Panc1 (cell line): ENCODE results near the gene RPS16. TPM values are rescaled to one million over a fixed set of nuclear protein-coding genes. Genes with fewer than 3 reads are reported as not detected.
"Not testable (repeated sequence)": the region's sequence is repeated elsewhere in the genome, so short reads cannot be mapped to it uniquely, and the experiment has no call there.

ENCODE experiments used
- ATAC-seq: fragments of 200-7000 bp; cut with Tn5 transposase; 2 replicates; pipeline ENCODE4 v1.9.1; 2020; ENCODE audit warnings: mild to moderate bottlenecking, moderate library complexity
- BruUV-seq: library from RNA; stranded (reverse); fragments of 400-500 nt; replicated peaks from 2 replicates; lab custom pipeline; 2021; lab: Mats Ljungman, UMichigan
- CTCF ChIA-PET: fragments of 300-600 bp; sonication (Branson Sonifier 250); formaldehyde crosslinking; loops from one replicate; lab custom pipeline; 2022; ENCODE audit warnings: antibody characterized with exemption; lab: Charles Lee
- POLR2A ChIA-PET: fragments of 300-600 bp; sonication (Branson Sonifier 250); formaldehyde crosslinking; loops from one replicate; lab custom pipeline; 2022; ENCODE audit warnings: antibody characterized with exemption; lab: Charles Lee
- DNase-seq: peaks from one replicate; pipeline ENCODE4 v3.0.0-alpha.2; 2010; ENCODE audit warnings: low read depth, low spot score
- H3K27ac ChIP-seq: 2 replicates; pipeline ENCODE4 v1.5.1; 2011; ENCODE audit warnings: mild to moderate bottlenecking, low read length, inconsistent platforms
- H3K27me3 ChIP-seq: fragments of 200-500 bp; sonication (Bioruptor generic); 2 replicates; pipeline ENCODE4 v1.6.0; 2014; ENCODE audit warnings: low read length, inconsistent platforms; ENCODE audit not compliant: control insufficient read depth, insufficient read depth
- H3K36me3 ChIP-seq: fragments of 200-500 bp; sonication (Bioruptor generic); 2 replicates; pipeline ENCODE4 v1.5.1; 2014; ENCODE audit warnings: inconsistent platforms, mild to moderate bottlenecking, low read length, moderate library complexity; ENCODE audit not compliant: control insufficient read depth, insufficient read depth
- H3K4me1 ChIP-seq: 2 replicates; pipeline ENCODE4 v1.5.1; 2011; ENCODE audit warnings: inconsistent platforms, mild to moderate bottlenecking, low read length, moderate library complexity; ENCODE audit not compliant: control insufficient read depth, insufficient read depth
- H3K4me3 ChIP-seq, 2 experiments: 2 replicates each; pipeline ENCODE4 v1.5.1; 2011 to 2012; ENCODE audit warnings: low read depth in 2 of 2, low read length in 2 of 2, mild to moderate bottlenecking in 2 of 2, inconsistent platforms in 1 of 2, moderate library complexity in 1 of 2
- H3K9me3 ChIP-seq: fragments of 200-500 bp; sonication (Bioruptor generic); 2 replicates; pipeline ENCODE4 v1.5.1; 2014; ENCODE audit warnings: low read depth, mild to moderate bottlenecking, inconsistent platforms, low read length, moderate library complexity; ENCODE audit not compliant: control insufficient read depth, insufficient read depth
- POLR2AphosphoS5 ChIP-seq: IDR thresholded peaks from 2 replicates; pipeline ENCODE4 v1.6.1; 2012; ENCODE audit warnings: mild to moderate bottlenecking, low read depth, low read length, moderate library complexity
- SIN3A ChIP-seq: IDR thresholded peaks from 2 replicates; pipeline ENCODE4 v1.6.1; 2012; ENCODE audit warnings: low read depth, mild to moderate bottlenecking, low read length, moderate library complexity, borderline replicate concordance; ENCODE audit not compliant: insufficient read depth
- TCF7L2 ChIP-seq: IDR thresholded peaks from 2 replicates; pipeline ENCODE4 v1.6.1; 2011; ENCODE audit warnings: mild to moderate bottlenecking, low read depth, low read length, inconsistent platforms
- in situ Hi-C: cut with HindIII; loops from 2 replicates; pipeline ENCODE4 v1.10.0; 2016; ENCODE audit warnings: low sequenced_read_pairs, low pct_unique_long_range_greater_than_20kb
- intact Hi-C: fragments of 100-400 bp; cut with micrococcal nuclease; formaldehyde crosslinking; loops from one replicate; pipeline ENCODE4 v1.10.0; 2022; ENCODE audit not compliant: unreplicated experiment
- total RNA-seq: library from RNA; stranded (reverse); gene quantifications from one replicate; pipeline ENCODE4 v1.2.1, GENCODE V29; 2021; ENCODE audit not compliant: unreplicated experiment
- TF ChIP-seq, protein P1 (sequence below), 2 experiments: IDR thresholded peaks; 2 replicates each; pipeline ENCODE4 v1.6.1; 2011 to 2012; ENCODE audit warnings: low read depth in 2 of 2, control low read depth in 1 of 2, low read length in 1 of 2, mild to moderate bottlenecking in 1 of 2, moderate library complexity in 1 of 2; ENCODE audit not compliant: insufficient read depth in 1 of 2
- TF ChIP-seq, protein P2 (sequence below): fragments of 450-650 bp; IDR thresholded peaks from 2 replicates; pipeline ENCODE4 v1.5.1; 2017; ENCODE audit warnings: mild to moderate bottlenecking

The RPS16 gene
- total RNA-seq, 1 experiment from 2014 or later, result 27,832 TPM

DNA sequence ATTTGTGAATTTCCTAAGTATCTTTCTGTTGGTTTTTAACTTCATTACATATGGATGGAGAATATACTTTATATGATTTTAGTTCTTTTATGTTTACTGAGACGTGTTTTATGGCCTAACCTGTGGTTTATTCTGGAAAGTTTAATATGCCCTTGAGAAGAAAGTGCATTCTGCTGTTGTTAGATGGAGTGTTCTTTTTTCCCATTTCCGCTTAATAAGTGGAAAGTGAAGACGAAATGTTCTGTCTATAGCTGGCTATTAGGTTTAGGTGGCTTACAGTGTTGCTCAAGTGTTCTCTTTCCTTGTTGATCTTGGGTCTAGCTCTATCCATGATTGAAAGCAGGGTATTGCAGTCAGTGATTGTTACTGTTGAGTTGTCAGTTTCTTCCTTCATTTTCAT lies 27.7 kb upstream of the RPS16 start:
- CTCF ChIA-PET, result interaction anchor here (0.6 to 4.7 kb wide), 7 partner anchors 10 to 451 kb away, joined by 3 to 57 read pairs (median 6); partner anchors contain the start of genes DLL3 and SUPT5H
- Histone ChIP-seq H3K27ac (no peak overlapping the region), H3K4me3 (no peak overlapping the region), H3K9me3 (no peaks in the 10 kb centered on the region), H3K36me3 (peaks cover 73% of the 10 kb centered on the region), H3K4me1 (no peaks in the 10 kb centered on the region), H3K27me3 (no peaks in the 10 kb centered on the region)
- in situ Hi-C loops (no loop called here), intact Hi-C loops (no loop called here)
- ATAC-seq, result no peak
- no TSS peak for BruUV-seq
- DNase-seq, result no peak
- POLR2A ChIA-PET, result interaction anchor here (0.7 to 2.0 kb wide), 7 partner anchors 18 to 898 kb away, joined by 3 to 16 read pairs (median 7); partner anchors contain the start of genes DLL3, RPS16 and SUPT5H
- TF ChIP-seq POLR2AphosphoS5 (no peak), SIN3A (no peak), TCF7L2 (no peak)
- TF ChIP-seq, protein P1, sequence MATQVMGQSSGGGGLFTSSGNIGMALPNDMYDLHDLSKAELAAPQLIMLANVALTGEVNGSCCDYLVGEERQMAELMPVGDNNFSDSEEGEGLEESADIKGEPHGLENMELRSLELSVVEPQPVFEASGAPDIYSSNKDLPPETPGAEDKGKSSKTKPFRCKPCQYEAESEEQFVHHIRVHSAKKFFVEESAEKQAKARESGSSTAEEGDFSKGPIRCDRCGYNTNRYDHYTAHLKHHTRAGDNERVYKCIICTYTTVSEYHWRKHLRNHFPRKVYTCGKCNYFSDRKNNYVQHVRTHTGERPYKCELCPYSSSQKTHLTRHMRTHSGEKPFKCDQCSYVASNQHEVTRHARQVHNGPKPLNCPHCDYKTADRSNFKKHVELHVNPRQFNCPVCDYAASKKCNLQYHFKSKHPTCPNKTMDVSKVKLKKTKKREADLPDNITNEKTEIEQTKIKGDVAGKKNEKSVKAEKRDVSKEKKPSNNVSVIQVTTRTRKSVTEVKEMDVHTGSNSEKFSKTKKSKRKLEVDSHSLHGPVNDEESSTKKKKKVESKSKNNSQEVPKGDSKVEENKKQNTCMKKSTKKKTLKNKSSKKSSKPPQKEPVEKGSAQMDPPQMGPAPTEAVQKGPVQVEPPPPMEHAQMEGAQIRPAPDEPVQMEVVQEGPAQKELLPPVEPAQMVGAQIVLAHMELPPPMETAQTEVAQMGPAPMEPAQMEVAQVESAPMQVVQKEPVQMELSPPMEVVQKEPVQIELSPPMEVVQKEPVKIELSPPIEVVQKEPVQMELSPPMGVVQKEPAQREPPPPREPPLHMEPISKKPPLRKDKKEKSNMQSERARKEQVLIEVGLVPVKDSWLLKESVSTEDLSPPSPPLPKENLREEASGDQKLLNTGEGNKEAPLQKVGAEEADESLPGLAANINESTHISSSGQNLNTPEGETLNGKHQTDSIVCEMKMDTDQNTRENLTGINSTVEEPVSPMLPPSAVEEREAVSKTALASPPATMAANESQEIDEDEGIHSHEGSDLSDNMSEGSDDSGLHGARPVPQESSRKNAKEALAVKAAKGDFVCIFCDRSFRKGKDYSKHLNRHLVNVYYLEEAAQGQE (IDR thresholded peaks at IDR 0.05; ENCODE audit: insufficient read depth in 1 of 2, low read depth in 2 of 2, low read length in 1 of 2), result no peak
- TF ChIP-seq, protein P2, sequence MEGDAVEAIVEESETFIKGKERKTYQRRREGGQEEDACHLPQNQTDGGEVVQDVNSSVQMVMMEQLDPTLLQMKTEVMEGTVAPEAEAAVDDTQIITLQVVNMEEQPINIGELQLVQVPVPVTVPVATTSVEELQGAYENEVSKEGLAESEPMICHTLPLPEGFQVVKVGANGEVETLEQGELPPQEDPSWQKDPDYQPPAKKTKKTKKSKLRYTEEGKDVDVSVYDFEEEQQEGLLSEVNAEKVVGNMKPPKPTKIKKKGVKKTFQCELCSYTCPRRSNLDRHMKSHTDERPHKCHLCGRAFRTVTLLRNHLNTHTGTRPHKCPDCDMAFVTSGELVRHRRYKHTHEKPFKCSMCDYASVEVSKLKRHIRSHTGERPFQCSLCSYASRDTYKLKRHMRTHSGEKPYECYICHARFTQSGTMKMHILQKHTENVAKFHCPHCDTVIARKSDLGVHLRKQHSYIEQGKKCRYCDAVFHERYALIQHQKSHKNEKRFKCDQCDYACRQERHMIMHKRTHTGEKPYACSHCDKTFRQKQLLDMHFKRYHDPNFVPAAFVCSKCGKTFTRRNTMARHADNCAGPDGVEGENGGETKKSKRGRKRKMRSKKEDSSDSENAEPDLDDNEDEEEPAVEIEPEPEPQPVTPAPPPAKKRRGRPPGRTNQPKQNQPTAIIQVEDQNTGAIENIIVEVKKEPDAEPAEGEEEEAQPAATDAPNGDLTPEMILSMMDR, result no peak

DNA sequence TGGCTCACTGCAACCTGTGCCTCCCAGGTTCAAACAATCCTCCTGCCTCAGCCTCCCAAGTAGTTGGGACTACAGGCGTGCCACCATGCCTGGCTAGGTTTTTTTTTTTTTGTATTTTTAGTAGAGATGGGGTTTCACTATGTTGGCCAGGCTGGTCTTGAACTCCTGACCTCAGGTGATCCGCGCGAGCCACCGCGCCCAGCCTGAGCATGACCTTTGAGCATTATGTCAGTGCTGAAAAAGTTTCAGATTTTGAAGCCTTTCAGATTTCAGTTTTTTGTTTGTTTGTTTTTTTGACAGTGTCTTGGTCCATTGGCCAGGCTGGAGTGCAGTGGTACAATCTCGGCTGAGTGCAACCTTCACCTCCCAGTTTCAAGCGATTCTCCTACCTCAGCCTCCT lies 15.5 kb upstream of the RPS16 start:
- H3K4me1 ChIP-seq, result peaks cover 29% of the 10 kb centered on the region
- in situ Hi-C loops, result loop anchor here (5.0 kb wide), 1 partner anchor 51 kb away; no protein-coding TSS in a partner anchor
- H3K9me3 ChIP-seq, BruUV-seq, H3K27ac ChIP-seq, H3K4me3 ChIP-seq, DNase-seq, H3K27me3 ChIP-seq, ATAC-seq: not testable (repeated sequence)
- intact Hi-C loops, result loop anchor here (2.0 kb wide), 1 partner anchor 22 kb away; no protein-coding TSS in a partner anchor
- peaks cover 47% of the 10 kb centered on the region for H3K36me3 ChIP-seq
- CTCF ChIA-PET, result interaction anchor here (0.6 to 1.5 kb wide), 3 partner anchors 11 to 391 kb away, joined by 3 read pairs; partner anchors contain the start of gene EID2B
- POLR2A ChIA-PET, result interaction anchor here (0.6 to 9.0 kb wide), 2 partner anchors 9 to 18 kb away, joined by 3 to 254 read pairs; partner anchors contain the start of gene RPS16
